Putamen (tissue), 1 donor: Measurements from ENCODE around the gene KIAA1755.

ENCODE experiments used
- DNase-seq: peaks from one replicate; pipeline ENCODE4 v3.0.0-alpha.2; 2016; ENCODE audit warnings: low spot score

Gene KIAA1755

GRCh38 chr20:38238829-38239228, 21.7 kb downstream of the KIAA1755 start:
- DNase-seq: no peak

- no peak for DNase-seq
These were observed 23.2 kb downstream of the KIAA1755 start for GRCh38 chr20:38237381-38237780.

- DNase-seq: no peak
These were observed 28.9 kb downstream of the KIAA1755 start for GRCh38 chr20:38231531-38232121.

- DNase-seq: no peak
These were observed 29.5 kb downstream of the KIAA1755 start for GRCh38 chr20:38230957-38231526.

- DNase-seq: no peak
These were observed 30.3 kb downstream of the KIAA1755 start for GRCh38 chr20:38230253-38230551.

GRCh38 chr20:38229376-38230252, 30.9 kb downstream of the KIAA1755 start:
- no peak for DNase-seq

GRCh38 chr20:38228436-38228835, 32.1 kb downstream of the KIAA1755 start:
- DNase-seq: no peak

- DNase-seq: no peak
These were observed 32.8 kb downstream of the KIAA1755 start for GRCh38 chr20:38227420-38228360.

GRCh38 chr20:38226553-38226952, 34.0 kb downstream of the KIAA1755 start:
- no peak for DNase-seq

- DNase-seq: no peak
These were observed 34.7 kb downstream of the KIAA1755 start for GRCh38 chr20:38225900-38226263.

- no peak for DNase-seq
These were observed 35.2 kb downstream of the KIAA1755 start for GRCh38 chr20:38225240-38225899.

- DNase-seq: no peak
These were observed 36.0 kb downstream of the KIAA1755 start for GRCh38 chr20:38224531-38224930.

GRCh38 chr20:38223743-38224100, 36.8 kb downstream of the KIAA1755 start:
- no peak for DNase-seq

GRCh38 chr20:38222923-38223742, 37.4 kb downstream of the KIAA1755 start:
- DNase-seq: no peak

GRCh38 chr20:38222231-38222922, 38.2 kb downstream of the KIAA1755 start:
- no peak for DNase-seq

- DNase-seq: no peak
These were observed 39.4 kb downstream of the KIAA1755 start for GRCh38 chr20:38221119-38221589.

GRCh38 chr20:38220587-38221118, 39.9 kb downstream of the KIAA1755 start:
- no peak for DNase-seq

- no peak for DNase-seq
These were observed 41.3 kb downstream of the KIAA1755 start for GRCh38 chr20:38219006-38219950.

- DNase-seq: no peak
These were observed 42.0 kb downstream of the KIAA1755 start for GRCh38 chr20:38218566-38218885.
